GM06990 (cell line): ENCODE data around the gene PLXNB2.

Experiments used
- DNase-seq: peaks from one replicate; pipeline ENCODE4 v3.0.0-alpha.2; 2011; ENCODE audit not compliant: insufficient read length; ENCODE audit errors: extremely low read depth
- H3K27me3 ChIP-seq: replicated peaks from 2 replicates; pipeline ENCODE4 v1.6.0; 2011; ENCODE audit warnings: low read length; ENCODE audit not compliant: control insufficient read depth, insufficient read depth
- H3K36me3 ChIP-seq: 2 replicates; pipeline ENCODE4 v1.5.1; 2011; ENCODE audit warnings: low read length; ENCODE audit not compliant: control insufficient read depth, insufficient read depth
- H3K4me3 ChIP-seq: replicated peaks from 2 replicates; pipeline ENCODE4 v1.5.1; 2011; ENCODE audit warnings: low read depth, mild to moderate bottlenecking, control low read depth, low read length
- TF ChIP-seq, protein P1 (sequence below): IDR thresholded peaks from 2 replicates; pipeline ENCODE4 v1.5.1; 2011; ENCODE audit warnings: low read length, control low read depth, mild to moderate bottlenecking, inconsistent platforms; ENCODE audit not compliant: insufficient read depth, poor library complexity, severe bottlenecking

The PLXNB2 gene

DNA sequence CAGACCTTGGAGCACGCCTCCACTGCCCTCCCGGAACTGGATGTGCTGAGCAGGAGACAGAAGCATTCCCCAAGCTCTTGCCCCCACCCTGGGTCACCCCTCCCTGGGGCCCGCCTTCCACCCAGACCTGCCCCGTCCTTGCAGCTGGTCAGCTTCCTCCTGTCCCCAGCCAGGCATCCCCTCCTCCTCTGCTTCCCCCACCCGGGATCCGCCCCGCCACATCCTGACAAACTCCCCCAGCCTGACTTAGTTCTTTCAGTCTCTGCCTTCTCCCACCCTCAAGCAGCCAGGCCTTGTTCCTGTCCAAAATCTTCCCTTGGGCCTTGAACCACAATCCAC is 1.1 kb upstream of the PLXNB2 start:
- Histone ChIP-seq H3K36me3 (peaks cover 2% of the 10 kb centered on the region), H3K27me3 (no peaks in the 10 kb centered on the region), H3K4me3 (no peak overlapping the region)
- TF ChIP-seq, protein P1, sequence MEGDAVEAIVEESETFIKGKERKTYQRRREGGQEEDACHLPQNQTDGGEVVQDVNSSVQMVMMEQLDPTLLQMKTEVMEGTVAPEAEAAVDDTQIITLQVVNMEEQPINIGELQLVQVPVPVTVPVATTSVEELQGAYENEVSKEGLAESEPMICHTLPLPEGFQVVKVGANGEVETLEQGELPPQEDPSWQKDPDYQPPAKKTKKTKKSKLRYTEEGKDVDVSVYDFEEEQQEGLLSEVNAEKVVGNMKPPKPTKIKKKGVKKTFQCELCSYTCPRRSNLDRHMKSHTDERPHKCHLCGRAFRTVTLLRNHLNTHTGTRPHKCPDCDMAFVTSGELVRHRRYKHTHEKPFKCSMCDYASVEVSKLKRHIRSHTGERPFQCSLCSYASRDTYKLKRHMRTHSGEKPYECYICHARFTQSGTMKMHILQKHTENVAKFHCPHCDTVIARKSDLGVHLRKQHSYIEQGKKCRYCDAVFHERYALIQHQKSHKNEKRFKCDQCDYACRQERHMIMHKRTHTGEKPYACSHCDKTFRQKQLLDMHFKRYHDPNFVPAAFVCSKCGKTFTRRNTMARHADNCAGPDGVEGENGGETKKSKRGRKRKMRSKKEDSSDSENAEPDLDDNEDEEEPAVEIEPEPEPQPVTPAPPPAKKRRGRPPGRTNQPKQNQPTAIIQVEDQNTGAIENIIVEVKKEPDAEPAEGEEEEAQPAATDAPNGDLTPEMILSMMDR = no peak
- DNase-seq = peak; percentile 39

DNA sequence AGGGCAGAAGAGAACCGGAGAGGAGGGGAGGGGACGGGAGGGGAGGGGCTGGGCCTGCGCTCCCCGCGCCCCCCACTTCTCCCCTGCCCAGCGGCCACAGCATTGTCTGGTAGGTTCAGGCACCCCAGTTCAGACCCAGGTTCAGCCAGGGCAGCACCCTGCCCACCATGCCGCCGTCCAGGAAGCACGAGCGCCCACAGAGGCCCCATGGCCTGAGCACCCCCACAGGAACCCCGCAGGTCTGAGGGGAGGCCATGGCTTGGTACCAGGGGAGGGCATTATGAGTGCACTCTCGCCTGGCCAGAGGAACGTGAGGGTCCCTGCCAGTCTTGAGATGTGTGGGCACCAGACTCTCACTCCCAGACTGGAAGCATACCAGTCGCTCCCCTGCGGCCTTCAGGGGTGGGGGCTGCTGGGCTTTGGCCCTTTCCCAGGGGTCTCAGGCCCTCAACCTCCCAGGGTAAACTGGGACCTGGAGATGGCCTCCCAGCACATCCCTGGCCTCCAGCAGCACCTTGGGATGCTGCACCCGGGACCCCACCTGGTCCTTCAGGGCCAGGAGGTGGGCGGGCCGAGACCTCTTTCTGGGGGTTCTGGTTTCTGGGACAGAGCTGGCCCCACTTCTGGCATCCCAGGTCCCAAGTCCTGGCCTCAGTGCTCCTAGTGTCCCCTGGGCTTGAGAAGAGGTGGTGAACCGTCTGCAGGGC is 597 bp upstream of the PLXNB2 start:
- no peaks in the 10 kb centered on the region for H3K27me3 ChIP-seq
- DNase-seq = peak; percentile 58
- H3K4me3 ChIP-seq = no peak overlapping the region; the same call in 1 of the 2 replicates
- peaks cover 4% of the 10 kb centered on the region for H3K36me3 ChIP-seq
- TF ChIP-seq, protein P1 = no peak

DNA sequence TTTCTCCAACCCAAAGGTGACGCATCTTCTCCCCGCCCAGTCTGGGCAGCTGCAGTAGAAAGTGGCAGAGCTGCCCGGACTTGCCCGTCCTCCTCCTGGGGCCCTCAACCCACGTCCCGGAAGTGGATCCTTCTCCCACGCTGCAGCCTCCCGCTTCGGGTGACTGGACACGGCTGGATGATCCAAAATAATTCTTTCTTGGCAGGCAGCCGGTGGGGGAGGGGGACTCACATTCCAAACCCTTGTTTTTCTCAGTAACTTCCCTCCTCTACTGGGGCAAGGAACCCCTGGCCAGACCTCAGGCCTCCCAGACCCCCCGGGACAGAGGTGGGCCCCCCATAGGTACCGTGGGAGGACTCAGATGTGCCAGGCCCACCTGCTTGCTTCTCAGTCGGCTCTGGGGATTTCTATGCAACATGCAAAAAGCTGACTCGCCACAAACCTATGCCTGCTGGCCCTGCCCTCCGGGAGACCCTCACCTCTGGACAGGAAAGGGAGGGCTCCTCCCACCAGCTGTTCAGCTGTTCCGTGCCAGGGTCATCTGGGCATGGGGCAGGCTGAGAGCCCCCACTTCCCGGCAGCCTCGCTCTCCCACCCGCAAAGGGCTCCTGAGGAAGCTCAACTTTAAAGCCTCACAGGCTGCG is 1.4 kb downstream of the PLXNB2 start:
- TF ChIP-seq, protein P1 = no peak
- Histone ChIP-seq H3K4me3 (peak overlapping the region; percentile 97), H3K36me3 (peaks cover 4% of the 10 kb centered on the region), H3K27me3 (no peaks in the 10 kb centered on the region)
- DNase-seq = peak; percentile 62

DNA sequence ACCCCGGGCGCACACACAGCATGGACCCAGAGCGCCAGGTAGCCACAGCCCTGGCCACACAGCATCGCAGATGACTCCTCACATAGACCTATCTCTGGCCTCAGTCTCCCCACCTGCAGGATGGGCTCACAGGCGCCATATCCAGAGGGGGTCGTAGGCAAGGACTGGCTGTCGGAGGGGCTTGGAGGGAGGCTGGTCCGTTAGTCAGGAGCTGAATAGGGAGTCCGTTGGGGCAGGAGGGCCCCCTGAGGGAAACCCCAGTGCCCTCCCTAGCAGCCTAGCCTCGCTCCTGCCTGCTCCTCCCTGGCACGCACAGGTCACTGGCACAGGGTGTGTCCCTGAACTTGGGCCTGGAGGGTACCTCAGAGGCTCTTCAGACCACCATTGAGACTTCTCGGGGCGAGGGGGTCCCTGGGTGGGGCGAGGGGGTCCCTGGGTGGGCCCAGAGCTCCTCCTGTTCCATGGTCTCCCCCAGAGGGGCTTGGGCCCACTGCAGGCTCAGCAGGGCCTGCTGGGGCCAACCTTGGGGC is 2.0 kb downstream of the PLXNB2 start:
- Histone ChIP-seq H3K4me3 (peak overlapping the region; percentile 97), H3K36me3 (peaks cover 6% of the 10 kb centered on the region), H3K27me3 (no peaks in the 10 kb centered on the region)
- DNase-seq = no peak
- TF ChIP-seq, protein P1 = no peak

DNA sequence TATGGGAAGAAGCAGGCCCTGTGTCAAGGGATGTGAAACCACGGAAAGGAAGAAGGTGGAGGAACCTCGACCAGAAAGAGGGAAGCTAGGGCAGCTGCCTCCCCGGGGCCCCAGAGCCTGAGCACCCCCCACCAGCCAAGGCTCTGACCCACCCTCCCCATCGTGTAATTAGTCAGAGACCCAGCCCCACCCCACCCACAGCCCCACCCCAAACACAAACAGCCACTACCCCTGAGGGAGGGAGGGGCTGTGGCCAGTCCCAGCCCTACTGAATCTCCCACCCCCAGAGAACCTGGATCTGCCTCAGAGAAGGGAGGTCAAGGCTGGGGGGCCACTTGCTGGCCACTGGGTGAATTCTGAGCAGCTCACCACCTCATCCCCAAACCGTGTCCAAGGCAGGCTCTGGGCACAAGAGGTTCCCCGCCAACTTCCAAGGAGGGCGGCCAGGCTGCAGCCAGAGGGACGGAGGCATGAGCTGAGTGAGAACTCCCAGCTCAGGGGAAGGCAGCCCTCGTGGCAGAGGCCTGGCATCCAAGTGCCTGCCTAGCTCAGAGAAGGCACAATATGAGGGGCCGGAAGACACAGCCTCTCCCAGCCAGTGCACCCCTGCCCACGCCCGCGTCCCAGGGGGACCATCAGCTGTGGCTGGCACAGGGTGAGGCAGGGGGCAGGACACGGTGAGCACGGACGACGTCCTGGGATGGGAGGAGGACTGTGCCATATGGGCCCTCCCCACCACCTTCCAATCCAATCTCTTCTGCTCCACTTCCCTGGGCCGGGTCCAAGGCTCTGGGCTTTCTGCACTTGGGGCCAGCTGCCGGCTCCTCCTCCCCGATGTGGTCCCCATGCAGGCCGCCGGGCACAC is 2.7 kb downstream of the PLXNB2 start:
- DNase-seq = no peak
- H3K36me3 ChIP-seq = peaks cover 6% of the 10 kb centered on the region
- H3K4me3 ChIP-seq = peak overlapping the region; percentile 97
- no peaks in the 10 kb centered on the region for H3K27me3 ChIP-seq
- TF ChIP-seq, protein P1 = no peak
